PC-3 (cell line): ENCODE results near the gene MYO5C.

Experiments
- CTCF ChIP-seq: fragments of 300-600 bp; sonication (generic); conservative IDR thresholded peaks from 2 replicates; pipeline ENCODE4 v1.5.1; 2017; ENCODE audit warnings: antibody characterized with exemption, low read depth, mild to moderate bottlenecking, low read length
- EZH2phosphoT487 ChIP-seq: fragments of 300-600 bp; sonication (generic); IDR thresholded peaks from 2 replicates; pipeline ENCODE4 v1.6.1; 2018; ENCODE audit warnings: mild to moderate bottlenecking, antibody characterized with exemption, low read length, borderline replicate concordance

GRCh38 chr15:52144656-52145178 is 150.9 kb downstream of the MYO5C start:
- TF ChIP-seq CTCF (no peak), EZH2phosphoT487 (no peak)
